GM19463 (cell line): ENCODE results near the gene MVP.
"Not testable (repeated sequence)": the region's sequence is repeated elsewhere in the genome, so short reads cannot be mapped to it uniquely, and the experiment has no call there.

ENCODE experiments used
- ATAC-seq: cut with Tn5 transposase; IDR thresholded peaks from one replicate; pipeline ENCODE4 v1.9.1; 2021; ENCODE audit warnings: mild to moderate bottlenecking, moderate library complexity; ENCODE audit not compliant: unreplicated experiment

MVP gene

DNA sequence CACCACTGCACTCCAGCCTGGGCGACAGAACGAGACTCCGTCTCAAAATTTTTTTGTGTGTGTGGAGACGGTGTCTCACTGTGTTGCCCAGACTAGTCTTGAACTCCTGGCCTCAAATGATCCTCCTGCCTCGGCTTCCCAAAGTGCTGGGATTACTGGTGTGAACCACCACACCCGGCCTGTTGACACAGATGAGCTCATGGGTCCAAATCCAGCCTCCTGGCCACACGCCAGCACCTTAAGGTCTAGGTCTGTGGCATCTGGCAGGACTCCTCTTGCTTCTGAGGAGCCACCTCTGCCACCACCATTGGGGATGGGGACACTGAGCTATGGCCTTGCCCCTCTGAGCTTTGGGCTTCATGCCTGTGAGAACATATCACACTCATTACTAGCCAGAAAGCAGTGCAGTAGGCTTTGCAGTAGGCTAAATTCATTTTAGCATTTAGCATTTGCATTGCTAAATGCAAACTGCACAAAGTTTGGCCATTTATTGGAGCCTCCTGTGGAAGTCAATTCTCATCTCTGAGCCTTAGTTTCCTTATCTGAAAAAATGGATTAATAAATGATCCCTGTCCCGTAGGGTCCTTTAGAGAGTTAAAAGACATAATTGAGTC is 48.2 kb downstream of the MVP start:
- ATAC-seq, result no peak

DNA sequence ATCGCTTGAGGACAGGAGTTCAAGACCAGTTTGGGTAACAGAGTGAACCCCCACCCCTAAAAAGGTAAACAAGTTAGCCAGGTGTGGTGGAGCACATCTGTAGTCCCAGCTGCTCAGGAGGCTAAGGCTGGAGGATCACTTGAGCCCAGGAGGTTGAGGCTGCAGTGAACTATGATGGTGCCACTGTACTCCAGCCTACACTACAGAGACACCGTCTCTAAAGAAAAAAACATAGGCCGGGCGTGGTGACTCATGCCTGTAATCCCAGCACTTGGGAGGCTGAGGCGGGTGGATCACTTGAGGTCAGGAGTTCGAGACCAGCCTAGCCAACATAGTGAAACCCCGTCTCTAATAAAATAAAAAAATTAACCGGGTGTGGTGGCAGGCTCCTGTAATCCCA is 48.8 kb downstream of the MVP start:
- not testable (repeated sequence) for ATAC-seq

DNA sequence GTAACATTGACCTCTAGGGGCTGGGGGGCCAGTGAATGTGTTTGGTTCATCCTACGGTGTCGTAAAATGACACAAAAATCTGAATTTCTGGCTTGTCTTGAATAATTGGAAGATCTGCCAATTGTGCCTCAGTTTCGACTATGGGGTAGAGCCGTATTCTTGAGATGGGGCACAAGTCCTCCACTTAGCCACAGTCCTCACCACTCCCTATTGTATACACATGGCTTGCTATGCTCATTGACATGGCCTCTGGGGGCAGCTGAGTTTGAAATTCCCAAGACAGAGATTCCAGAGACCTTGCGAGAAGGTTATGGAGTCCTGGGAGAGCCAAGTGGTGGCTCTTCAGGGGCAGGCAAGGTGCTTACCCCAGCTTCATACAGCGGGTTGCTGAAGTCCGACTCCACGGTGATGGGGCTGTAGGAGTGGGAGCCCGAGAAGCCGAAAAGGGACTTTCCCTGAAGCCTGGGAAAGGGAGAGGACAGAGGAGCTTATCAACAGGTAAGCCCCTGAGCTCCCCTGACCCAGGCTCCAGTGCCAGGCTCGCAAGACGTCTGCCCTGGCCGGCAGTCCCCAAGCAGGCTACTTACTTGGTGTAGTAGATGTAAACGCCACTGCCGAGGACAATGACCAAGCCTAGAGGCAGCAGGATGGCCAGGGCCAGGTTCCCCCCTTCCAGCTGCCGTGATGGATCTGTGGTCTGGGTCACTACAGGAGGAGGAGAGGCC is 51.7 kb downstream of the MVP start:
- no peak for ATAC-seq

DNA sequence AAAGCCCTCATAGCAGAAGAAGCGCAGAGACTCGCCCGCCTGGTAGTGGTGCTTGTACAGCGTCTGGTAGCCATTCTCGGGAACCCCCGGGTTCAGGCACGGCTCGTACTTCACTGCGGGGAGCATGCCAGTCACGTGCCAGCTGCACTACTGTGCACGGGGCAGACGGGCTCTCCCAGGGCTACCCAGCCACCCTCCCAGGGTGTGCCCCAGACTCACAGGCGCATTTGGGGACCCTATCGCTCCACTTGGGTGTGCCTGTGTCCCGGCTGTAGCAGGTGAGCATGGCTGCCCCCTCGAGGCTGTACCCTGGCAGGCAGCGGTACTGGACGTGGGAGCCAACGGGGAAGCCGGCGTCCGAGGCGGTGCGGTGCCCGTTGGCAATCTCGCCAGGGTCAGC is 53.1 kb downstream of the MVP start:
- no peak for ATAC-seq

DNA sequence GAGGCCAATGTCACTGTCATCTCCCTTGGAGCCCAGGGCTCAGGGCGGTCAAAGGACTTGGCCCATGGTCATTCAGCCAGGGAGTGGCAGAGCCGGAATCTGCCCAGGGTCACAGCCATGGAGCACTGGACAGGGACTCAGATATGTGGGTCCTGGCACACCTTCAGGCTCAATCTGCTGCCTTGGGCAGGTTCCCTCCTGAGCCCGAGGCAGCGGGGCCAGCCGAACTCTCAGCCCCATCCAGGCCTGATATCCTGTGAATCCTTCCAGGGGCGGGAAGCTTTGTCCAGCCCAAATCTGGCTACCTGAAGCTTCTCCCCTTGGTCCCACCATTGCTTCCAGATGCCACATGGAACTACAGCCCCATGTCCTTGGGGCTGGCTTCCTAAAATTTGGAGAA is 54.9 kb downstream of the MVP start:
- no peak for ATAC-seq

DNA sequence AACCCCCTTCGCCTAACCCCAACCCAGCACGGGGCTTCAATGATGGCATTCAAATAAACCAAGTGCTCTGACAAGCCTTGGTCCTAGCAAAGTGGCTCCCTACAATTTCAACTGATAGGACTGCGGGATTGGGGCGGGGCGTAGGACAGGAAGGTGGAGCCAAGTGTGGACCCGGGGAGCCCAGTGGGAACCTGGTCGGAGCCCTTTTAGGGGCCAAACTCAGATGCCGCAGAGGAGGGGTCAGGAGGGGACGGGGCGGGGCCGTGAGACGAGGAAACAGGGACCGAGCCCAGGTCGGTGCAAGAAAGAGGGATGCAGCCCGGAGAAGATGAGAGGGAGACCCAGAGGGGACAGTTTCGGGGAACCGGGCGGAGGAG is 55.9 kb downstream of the MVP start:
- no peak for ATAC-seq

DNA sequence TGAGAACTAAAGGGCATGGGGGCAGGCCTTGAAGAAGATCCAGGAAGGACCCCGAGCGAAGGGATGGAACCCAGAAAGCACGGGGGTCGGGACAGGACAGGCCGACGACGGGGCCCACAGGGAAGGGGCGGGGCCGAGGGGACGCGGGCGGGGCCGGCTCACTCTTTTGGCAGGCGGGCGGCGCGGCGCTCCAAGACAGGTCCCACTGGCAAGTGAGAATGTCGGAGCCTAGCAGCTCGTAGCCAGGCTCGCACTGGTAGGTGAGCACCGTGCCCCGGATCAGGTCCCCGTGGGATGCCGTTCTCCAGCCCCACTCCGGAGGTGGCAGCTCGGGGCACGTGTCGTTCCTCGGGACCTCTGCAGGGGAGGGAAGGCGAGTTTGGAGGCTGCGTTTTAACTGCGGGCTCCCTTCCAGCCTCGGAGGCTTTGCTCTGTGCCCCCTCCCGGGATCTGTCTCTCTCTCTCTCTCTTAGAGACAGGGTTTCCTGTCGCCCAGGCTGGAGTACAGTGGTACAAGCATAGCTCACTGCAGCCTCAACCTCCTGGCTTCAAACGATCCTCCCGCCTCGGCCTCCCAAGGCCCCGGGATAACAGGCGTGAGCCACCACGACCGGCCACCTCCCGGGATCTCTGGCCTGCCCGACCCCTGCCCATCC is 56.5 kb downstream of the MVP start:
- ATAC-seq, result no peak

DNA sequence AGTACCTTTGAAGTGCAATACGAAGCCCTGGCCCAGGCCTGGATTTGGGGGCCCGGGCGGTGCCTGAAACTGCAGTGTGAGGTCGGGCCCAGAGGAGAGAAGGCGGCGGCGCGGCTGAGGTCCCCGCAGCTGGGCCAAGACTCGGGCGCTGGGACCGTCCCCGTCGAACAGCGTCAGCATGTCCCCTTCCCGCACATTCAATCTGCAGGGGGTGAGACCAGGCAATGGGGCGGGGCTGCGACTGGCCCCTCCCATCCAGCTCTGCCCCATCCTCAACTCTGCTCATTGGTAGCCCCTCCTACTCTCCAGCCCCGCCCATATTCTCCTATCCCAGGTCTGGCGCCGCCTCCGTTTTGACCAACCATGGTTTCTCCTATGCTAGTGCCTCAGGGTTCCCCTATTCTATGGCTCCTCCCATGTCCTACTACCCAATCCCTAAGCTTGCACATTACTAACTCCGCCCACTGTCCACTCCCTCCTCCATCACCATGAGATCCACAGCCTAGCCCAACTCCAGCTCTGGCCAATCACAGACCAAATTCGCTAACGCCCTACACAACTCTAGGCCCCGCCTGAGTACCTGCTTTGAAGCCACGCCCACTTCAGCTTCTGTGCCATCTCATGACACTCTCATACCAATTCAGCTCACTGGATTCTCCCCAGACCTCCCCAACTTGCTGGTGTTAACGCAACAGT is 57.2 kb downstream of the MVP start:
- no peak for ATAC-seq

DNA sequence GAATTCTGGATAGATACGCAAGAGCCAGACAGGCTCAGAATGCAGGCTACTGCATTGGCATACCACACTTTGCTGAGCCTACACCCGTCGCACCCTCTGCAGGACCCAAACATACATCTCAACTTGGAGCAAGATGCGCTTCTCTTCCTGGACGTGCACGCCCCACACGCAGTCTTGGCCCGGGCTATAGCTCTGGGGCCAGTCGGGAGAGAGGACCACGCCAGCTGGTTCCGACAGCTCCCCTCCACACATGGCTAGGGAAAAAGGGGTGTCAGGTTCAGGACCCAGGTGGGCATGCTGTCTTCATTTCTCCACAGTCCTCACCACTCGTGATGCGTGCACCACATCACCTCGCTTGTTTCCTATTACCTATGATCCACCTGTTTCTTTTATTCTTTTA is 57.9 kb downstream of the MVP start:
- ATAC-seq, result no peak

DNA sequence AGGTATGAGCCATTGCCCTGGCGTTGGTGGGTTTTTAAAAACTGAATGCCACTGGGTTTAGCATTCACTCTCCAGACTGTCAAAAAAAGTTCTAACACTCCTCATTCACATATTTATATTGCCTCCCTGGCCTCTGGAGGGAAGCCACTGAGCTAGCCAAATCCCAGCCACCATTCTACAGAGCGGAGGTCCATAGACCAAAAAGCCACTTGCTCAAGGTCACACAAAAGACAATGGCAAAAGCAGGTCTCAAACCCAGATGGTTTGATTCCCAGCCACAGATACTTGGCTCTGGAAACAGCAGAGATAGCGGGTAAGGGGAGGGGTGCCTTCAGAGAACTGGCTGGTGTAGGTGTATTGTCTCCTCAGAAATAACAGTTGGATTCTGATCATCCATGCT is 60.8 kb downstream of the MVP start:
- no peak for ATAC-seq

DNA sequence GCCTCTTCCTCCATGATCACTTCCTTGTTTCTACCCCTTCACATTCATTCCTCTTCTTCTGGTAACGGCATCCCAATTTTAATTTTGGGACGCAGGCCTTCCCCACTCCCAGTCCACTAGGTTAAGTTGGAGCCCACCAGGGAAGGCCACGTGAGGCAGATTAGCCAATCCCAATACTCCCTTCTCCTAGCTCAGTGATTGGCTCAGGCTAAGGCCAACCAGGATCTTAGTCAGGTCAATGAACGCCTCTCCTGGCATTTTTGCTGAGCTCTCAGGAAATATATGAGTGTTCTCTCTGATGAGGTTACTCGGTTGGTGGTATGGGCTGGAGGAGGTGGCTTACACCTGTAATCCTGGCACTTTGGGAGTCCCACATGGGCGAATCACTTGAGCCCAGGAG is 63.7 kb downstream of the MVP start:
- ATAC-seq, result no peak

DNA sequence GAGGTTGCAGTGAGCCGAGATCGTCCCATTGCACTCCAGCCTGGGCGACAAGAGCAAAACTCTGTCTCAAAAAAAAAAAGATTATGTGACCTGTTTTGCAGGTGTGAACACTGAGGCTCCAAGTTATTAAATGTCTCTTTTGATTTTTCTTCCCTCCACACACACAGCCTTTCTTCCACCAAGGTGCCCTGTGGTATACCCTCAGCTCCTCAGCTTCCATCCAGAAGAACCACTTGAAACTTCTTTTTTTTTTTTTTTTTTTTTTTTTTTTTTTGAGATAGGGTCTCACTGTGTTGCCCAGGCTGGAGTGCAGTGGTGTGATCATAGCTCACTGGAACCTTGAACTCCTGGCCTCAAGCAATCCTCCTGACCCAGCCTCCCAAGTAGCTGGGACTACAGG is 69.1 kb downstream of the MVP start:
- ATAC-seq, result not testable (repeated sequence)

DNA sequence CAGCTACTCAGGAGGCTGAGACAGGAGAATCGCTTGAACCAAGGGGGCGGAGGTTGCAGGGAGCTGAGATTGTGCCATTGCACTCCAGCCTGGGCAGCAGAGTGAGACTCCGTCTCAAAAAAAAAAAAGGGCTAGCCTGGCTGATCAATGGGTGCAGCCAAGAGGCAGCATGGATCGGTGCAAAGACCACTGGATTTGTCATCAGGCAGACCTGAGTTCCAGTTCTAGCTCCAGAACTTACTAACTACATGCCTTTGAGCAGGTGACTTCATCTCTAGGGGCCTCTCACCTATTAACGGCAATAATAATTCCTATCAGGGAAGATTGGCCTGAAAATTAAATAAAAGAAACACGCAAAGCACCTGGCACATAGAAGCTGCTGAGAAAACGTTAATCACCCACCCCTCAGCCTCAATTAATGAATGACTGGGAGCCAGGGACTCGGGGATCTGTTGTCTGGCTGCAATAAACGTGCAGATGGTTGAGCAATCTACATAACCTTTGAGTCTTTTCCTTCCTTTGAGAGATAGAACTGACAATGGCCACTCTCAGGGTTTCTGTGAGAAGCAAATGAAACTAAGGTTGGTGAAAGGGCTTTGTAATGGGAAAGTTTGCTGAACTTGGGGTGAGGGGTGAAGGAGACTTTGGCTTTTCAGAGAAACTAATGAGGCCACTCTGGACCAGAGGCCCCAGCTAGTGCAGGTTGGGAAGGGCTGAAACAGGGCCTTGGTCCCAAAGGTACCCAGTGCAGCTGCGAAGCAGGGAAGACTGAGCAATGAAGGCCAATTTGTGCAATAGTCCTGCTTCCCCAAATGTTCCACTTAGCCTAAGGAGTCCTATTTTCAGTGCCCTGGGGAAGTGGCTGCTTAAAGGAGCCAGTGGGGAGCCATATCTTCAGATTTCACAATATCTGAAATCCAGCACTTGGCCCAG is 71.5 kb downstream of the MVP start:
- ATAC-seq, result no peak

DNA sequence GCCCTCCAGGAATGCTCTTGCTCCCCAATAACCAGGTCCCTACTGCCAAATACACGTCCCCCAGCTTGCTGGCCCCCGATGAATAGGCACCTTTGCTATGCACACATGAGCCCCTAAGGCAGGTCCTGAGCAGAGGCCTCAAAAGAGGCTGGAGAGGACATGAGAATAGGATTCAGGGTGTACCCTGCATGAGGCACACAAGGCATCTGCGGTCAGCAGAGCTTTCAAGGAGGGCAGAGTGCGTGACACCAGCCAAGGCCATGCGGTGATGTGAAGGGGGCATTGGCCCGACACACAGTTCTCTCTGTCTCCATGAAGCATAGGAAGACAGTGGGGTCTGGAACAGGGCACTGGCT is 72.2 kb downstream of the MVP start:
- ATAC-seq, result no peak

DNA sequence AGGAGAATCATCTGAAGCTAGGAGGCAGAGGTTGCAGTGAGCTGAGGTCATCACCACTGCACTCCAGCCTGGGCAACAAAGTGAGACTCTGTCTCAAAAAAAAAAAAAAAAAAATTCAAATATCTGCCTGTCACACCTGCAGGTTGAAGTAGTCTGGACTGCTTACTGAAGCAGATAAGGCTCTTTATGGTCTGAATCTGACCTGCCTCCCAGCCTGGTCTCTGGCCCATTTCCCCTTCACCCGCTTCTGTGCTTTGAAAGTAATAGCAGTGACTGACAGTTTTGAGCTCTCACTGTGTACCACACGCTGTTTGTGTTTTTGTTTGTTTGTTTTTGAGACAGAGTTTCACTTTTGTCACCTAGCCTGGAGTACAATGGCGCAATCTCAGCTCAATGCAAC is 73.3 kb downstream of the MVP start:
- no peak for ATAC-seq

DNA sequence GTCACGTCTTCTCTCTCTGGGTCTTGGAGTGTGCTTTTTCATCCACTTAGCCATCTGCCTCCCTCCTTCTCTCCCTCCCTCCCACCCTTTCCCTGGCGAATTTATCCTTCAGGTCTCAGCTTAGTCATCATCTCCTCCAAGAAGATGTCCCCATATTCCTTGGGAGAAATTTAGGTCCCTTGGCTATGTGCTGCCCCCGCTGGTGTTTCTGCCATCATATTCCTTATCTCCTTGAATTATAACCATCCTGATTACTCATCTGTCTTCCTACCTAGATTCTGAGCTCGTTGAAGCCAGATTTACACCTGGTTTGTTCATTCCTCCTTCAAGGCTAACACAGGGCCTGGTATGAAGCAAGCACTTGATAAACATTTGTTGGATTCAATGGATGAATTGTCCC is 74.1 kb downstream of the MVP start:
- ATAC-seq, result no peak

DNA sequence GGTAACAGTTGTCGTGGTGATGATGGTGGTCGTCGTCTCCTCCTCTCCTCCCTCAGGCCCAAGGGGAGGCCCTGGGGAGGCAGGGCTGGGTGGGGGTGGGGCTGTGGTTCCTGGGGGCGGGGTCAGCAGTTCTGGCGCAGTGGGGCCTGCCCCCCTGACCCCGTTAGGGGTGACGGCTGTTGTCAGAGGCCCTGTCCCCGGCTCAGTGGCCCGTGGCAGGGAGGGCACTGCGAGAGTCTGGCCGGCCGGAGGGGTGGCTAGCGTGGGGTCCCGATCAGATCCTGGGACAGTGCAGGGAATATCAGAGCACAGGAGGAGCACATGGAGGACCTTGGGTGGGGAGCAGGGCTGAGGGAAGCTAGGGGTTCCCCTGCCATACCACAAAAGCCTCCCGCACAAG is 76.6 kb downstream of the MVP start:
- ATAC-seq, result no peak

DNA sequence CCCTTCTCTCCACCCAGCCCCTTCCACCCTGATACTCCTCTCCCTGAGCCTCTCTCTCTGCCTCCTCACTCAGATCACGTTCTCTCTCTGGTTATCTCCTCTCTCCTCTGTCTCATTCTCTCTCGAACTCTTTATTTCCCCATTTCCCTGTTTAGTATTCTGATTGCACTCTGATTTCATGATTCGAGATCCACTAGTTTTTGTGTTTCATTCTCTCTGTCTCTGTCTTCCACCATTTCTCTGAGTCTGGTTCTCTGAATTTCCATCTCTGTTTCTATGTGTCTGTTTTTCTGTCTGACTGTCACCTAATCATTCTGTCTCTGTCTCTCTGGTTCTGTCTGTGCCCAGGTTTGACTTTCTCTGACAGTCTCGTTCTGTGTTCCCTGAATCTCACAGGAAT is 77.1 kb downstream of the MVP start:
- no peak for ATAC-seq
